H9 (cell line): ENCODE results near the gene STX7. TPM values are rescaled to one million over a fixed set of nuclear protein-coding genes. Genes with fewer than 3 reads are reported as not detected.

Experiments used
- DNase-seq: peaks from one replicate; pipeline ENCODE4 v3.0.0-alpha.2; 2017
- H2AFZ ChIP-seq: one replicate; pipeline ENCODE4 v1.6.1; 2013; ENCODE audit warnings: mild to moderate bottlenecking, low read length, control low read depth, moderate library complexity
- H2AK5ac ChIP-seq: 2 replicates; pipeline ENCODE4 v1.6.1; 2013; ENCODE audit warnings: low read length, control low read depth, mixed read lengths; ENCODE audit not compliant: insufficient read length
- H2BK120ac ChIP-seq: one replicate; pipeline ENCODE4 v1.6.1; 2013; ENCODE audit warnings: low read depth, mild to moderate bottlenecking, low read length, control low read depth, inconsistent platforms; ENCODE audit not compliant: poor library complexity, severe bottlenecking
- H2BK12ac ChIP-seq: 2 replicates; pipeline ENCODE4 v1.6.1; 2013; ENCODE audit warnings: low read length, control low read depth, mixed read lengths, low read depth; ENCODE audit not compliant: insufficient read length
- H2BK15ac ChIP-seq: 2 replicates; pipeline ENCODE4 v1.6.1; 2013; ENCODE audit warnings: low read depth, low read length, control low read depth
- H2BK20ac ChIP-seq: one replicate; pipeline ENCODE4 v1.6.1; 2013; ENCODE audit warnings: low read depth, mild to moderate bottlenecking, low read length, control low read depth, inconsistent platforms; ENCODE audit not compliant: poor library complexity, severe bottlenecking
- H2BK5ac ChIP-seq: 2 replicates; pipeline ENCODE4 v1.6.1; 2013; ENCODE audit warnings: low read length, control low read depth, mixed read lengths; ENCODE audit not compliant: insufficient read length
- H3K14ac ChIP-seq: 2 replicates; pipeline ENCODE4 v1.6.1; 2013; ENCODE audit warnings: low read length, control low read depth; ENCODE audit not compliant: insufficient read depth
- H3K18ac ChIP-seq: 2 replicates; pipeline ENCODE4 v1.6.1; 2013; ENCODE audit warnings: low read depth, mild to moderate bottlenecking, mixed read lengths, low read length, control low read depth; ENCODE audit not compliant: insufficient read length
- H3K23ac ChIP-seq: 2 replicates; pipeline ENCODE4 v1.6.1; 2013; ENCODE audit warnings: low read length, control low read depth, mixed read lengths, low read depth; ENCODE audit not compliant: insufficient read length
- H3K23me2 ChIP-seq: 2 replicates; pipeline ENCODE4 v1.6.1; 2013; ENCODE audit warnings: low read depth, mild to moderate bottlenecking, mixed read lengths, low read length, control low read depth; ENCODE audit not compliant: insufficient read length, poor library complexity, severe bottlenecking
- H3K27ac ChIP-seq: 2 replicates; pipeline ENCODE4 v1.5.1; 2013; ENCODE audit warnings: low read length, control low read depth, mixed read lengths, low read depth; ENCODE audit not compliant: insufficient read length
- H3K27me3 ChIP-seq: 2 replicates; pipeline ENCODE4 v1.6.1; 2013; ENCODE audit warnings: low read length, control low read depth, inconsistent platforms; ENCODE audit not compliant: insufficient read depth
- H3K4ac ChIP-seq: 2 replicates; pipeline ENCODE4 v1.6.1; 2013; ENCODE audit warnings: low read depth, mild to moderate bottlenecking, control low read depth, inconsistent platforms, low read length, moderate library complexity
- H3K4me1 ChIP-seq: 2 replicates; pipeline ENCODE4 v1.6.1; 2013; ENCODE audit warnings: low read length, control low read depth, inconsistent platforms; ENCODE audit not compliant: insufficient read depth
- H3K4me2 ChIP-seq: 2 replicates; pipeline ENCODE4 v1.6.1; 2013; ENCODE audit warnings: low read length, control low read depth, mixed read lengths; ENCODE audit not compliant: insufficient read length, insufficient read depth
- H3K56ac ChIP-seq: 2 replicates; pipeline ENCODE4 v1.6.1; 2013; ENCODE audit warnings: low read depth, mild to moderate bottlenecking, mixed read lengths, low read length, control low read depth; ENCODE audit not compliant: insufficient read length
- H3K79me1 ChIP-seq: 2 replicates; pipeline ENCODE4 v1.6.1; 2013; ENCODE audit warnings: low read depth, mild to moderate bottlenecking, moderate library complexity, low read length, control low read depth, inconsistent platforms; ENCODE audit not compliant: insufficient read depth, poor library complexity, severe bottlenecking
- H3K79me2 ChIP-seq: 2 replicates; pipeline ENCODE4 v1.6.1; 2013; ENCODE audit warnings: low read length, control low read depth, inconsistent platforms; ENCODE audit not compliant: insufficient read depth
- H3K9ac ChIP-seq: 2 replicates; pipeline ENCODE4 v1.6.1; 2013; ENCODE audit warnings: low read length, control low read depth, mixed read lengths; ENCODE audit not compliant: insufficient read length; ENCODE audit errors: extremely low read depth
- H3K9me3 ChIP-seq: one replicate; pipeline ENCODE4 v1.6.1; 2013; ENCODE audit warnings: low read depth, low read length, inconsistent platforms; ENCODE audit not compliant: control insufficient read depth
- H3T11ph ChIP-seq: one replicate; pipeline ENCODE4 v1.6.1; 2013; ENCODE audit warnings: mild to moderate bottlenecking, low read length, control low read depth, inconsistent platforms
- H4K20me1 ChIP-seq: one replicate; pipeline ENCODE4 v1.6.1; 2013; ENCODE audit not compliant: control insufficient read depth, insufficient read length, insufficient read depth
- H4K5ac ChIP-seq: 2 replicates; pipeline ENCODE4 v1.6.1; 2013; ENCODE audit warnings: low read depth, mild to moderate bottlenecking, mixed read lengths, low read length, control low read depth; ENCODE audit not compliant: insufficient read length
- H4K8ac ChIP-seq: replicated peaks from 2 replicates; pipeline ENCODE4 v1.6.1; 2013; ENCODE audit warnings: low read length, control low read depth, mixed read lengths, low read depth; ENCODE audit not compliant: insufficient read length
- H4K91ac ChIP-seq: 2 replicates; pipeline ENCODE4 v1.6.1; 2013; ENCODE audit warnings: low read depth, mild to moderate bottlenecking, moderate library complexity, mixed read lengths, low read length, control low read depth; ENCODE audit not compliant: insufficient read length
- H3K27ac Mint-ChIP-seq, 3 experiments: 2 replicates in 2 of 3; 3 replicates in 1 of 3; pipeline ENCODE4 v1.8.0; 2020 to 2021; ENCODE audit warnings: mixed read lengths in 3 of 3, mild to moderate bottlenecking in 1 of 3, moderate library complexity in 1 of 3
- H3K27me3 Mint-ChIP-seq: 2 replicates; pipeline ENCODE4 v1.8.0; 2021; ENCODE audit warnings: low read depth, mild to moderate bottlenecking, moderate library complexity, mixed read lengths
- H3K36me3 Mint-ChIP-seq, 3 experiments: 2 replicates in 2 of 3; 3 replicates in 1 of 3; pipeline ENCODE4 v1.8.0; 2020 to 2021; ENCODE audit warnings: low read depth in 3 of 3, mixed read lengths in 3 of 3; ENCODE audit not compliant: insufficient read depth in 1 of 3
- H3K4me1 Mint-ChIP-seq, 2 experiments: 2 replicates each; pipeline ENCODE4 v1.8.0; 2020; ENCODE audit warnings: mixed read lengths in 2 of 2
- H3K4me3 Mint-ChIP-seq, 2 experiments: 2 replicates in 1 of 2; 3 replicates in 1 of 2; pipeline ENCODE4 v1.8.0; 2020 to 2021; ENCODE audit warnings: mild to moderate bottlenecking in 2 of 2, mixed read lengths in 2 of 2, moderate library complexity in 1 of 2
- H3K9me3 Mint-ChIP-seq, 2 experiments: 2 replicates in 1 of 2; 3 replicates in 1 of 2; pipeline ENCODE4 v1.8.0; 2020; ENCODE audit warnings: mild to moderate bottlenecking in 2 of 2, mixed read lengths in 2 of 2, moderate library complexity in 1 of 2
- CTCF ChIP-seq: fragments of 200-600 bp; sonication (generic); conservative IDR thresholded peaks from 3 replicates; pipeline ENCODE4 v1.8.0; 2021; ENCODE audit warnings: antibody characterized with exemption, mild to moderate bottlenecking
- WGBS: extraction: QIAGEN DNeasy Blood & Tissue Kit; methylation state at CpG from one replicate; pipeline ENCODE4 v1.1.7; 2013; ENCODE audit warnings: missing lambda C conversion rate, low lambda C conversion rate, mixed read lengths; ENCODE audit not compliant: insufficient read length; ENCODE audit errors: extremely low coverage; 5-methylcytosine and 5-hydroxymethylcytosine counted together
- total RNA-seq: library from RNA; stranded (reverse); gene quantifications from 2 replicates; pipeline ENCODE4 v1.2.1, GENCODE V29; 2021

The STX7 gene
- total RNA-seq, 1 experiment from 2014 or later: 30.0 TPM

- no peak overlapping the region for H2BK120ac ChIP-seq
- DNase-seq: no peak
- H3K4me3 Mint-ChIP-seq: no peak overlapping the region
- no peak overlapping the region for H4K8ac ChIP-seq
- no peak overlapping the region for H3K18ac ChIP-seq
- no peak overlapping the region for H3T11ph ChIP-seq
- H3K27ac ChIP-seq: no peak overlapping the region
- H3K56ac ChIP-seq: no peak overlapping the region
- no peaks in the 10 kb centered on the region for H3K23me2 ChIP-seq
- H3K9ac ChIP-seq: no peak overlapping the region
- H2BK15ac ChIP-seq: no peak overlapping the region
- no peak overlapping the region for H4K5ac ChIP-seq
- H3K23ac ChIP-seq: no peak overlapping the region
- no peak overlapping the region for H2BK12ac ChIP-seq
- peaks cover 2 to 15% (median 12%) of the 10 kb centered on the region in 3 experiments; a peak in 6 of 7 replicates for H3K36me3 Mint-ChIP-seq
- H3K79me1 ChIP-seq: no peaks in the 10 kb centered on the region
- H2BK5ac ChIP-seq: no peak overlapping the region
- H3K79me2 ChIP-seq: no peaks in the 10 kb centered on the region; the same call in 1 of the 2 replicates
- WGBS: no CpG with 5 or more reads among the region's 4 CpGs
- H3K4me2 ChIP-seq: no peak overlapping the region
- no peak for TF ChIP-seq CTCF
- no peak overlapping the region for H2AK5ac ChIP-seq
- no peak overlapping the region for H3K14ac ChIP-seq
- H2AFZ ChIP-seq: no peak overlapping the region
- H4K91ac ChIP-seq: no peak overlapping the region
- H3K27me3 Mint-ChIP-seq: no peaks in the 10 kb centered on the region
- H3K4ac ChIP-seq: no peak overlapping the region
- peak overlapping the region in 1 of 3 experiments; percentile 16; a peak in 1 of 7 replicates for H3K27ac Mint-ChIP-seq
- H3K9me3 Mint-ChIP-seq: no peaks in the 10 kb centered on the region
- H3K4me1 ChIP-seq: no peaks in the 10 kb centered on the region
- no peaks in the 10 kb centered on the region for H4K20me1 ChIP-seq
- peaks cover 0 to 4% of the 10 kb centered on the region in 2 experiments; a peak in 1 of 4 replicates for H3K4me1 Mint-ChIP-seq
- no peak overlapping the region for H2BK20ac ChIP-seq
- no peaks in the 10 kb centered on the region for H3K9me3 ChIP-seq
- H3K27me3 ChIP-seq: no peaks in the 10 kb centered on the region
Observed at GRCh38 chr6:132499757-132500156, 13.2 kb downstream of the STX7 start.
